H9 (cell line): Measurements from ENCODE around the gene LTBP4. TPM values are rescaled to one million over a fixed set of nuclear protein-coding genes. Genes with fewer than 3 reads are reported as not detected.
A peak's percentile ranks its signal among the peaks of the same experiment; 100 is the strongest.

Experiments used
- DNase-seq: peaks from one replicate; pipeline ENCODE4 v3.0.0-alpha.2; 2017
- H2AFZ ChIP-seq: one replicate; pipeline ENCODE4 v1.6.1; 2013; ENCODE audit warnings: mild to moderate bottlenecking, low read length, control low read depth, moderate library complexity
- H2AK5ac ChIP-seq: 2 replicates; pipeline ENCODE4 v1.6.1; 2013; ENCODE audit warnings: low read length, control low read depth, mixed read lengths; ENCODE audit not compliant: insufficient read length
- H2BK120ac ChIP-seq: one replicate; pipeline ENCODE4 v1.6.1; 2013; ENCODE audit warnings: low read depth, mild to moderate bottlenecking, low read length, control low read depth, inconsistent platforms; ENCODE audit not compliant: poor library complexity, severe bottlenecking
- H2BK12ac ChIP-seq: 2 replicates; pipeline ENCODE4 v1.6.1; 2013; ENCODE audit warnings: low read length, control low read depth, mixed read lengths, low read depth; ENCODE audit not compliant: insufficient read length
- H2BK15ac ChIP-seq: 2 replicates; pipeline ENCODE4 v1.6.1; 2013; ENCODE audit warnings: low read depth, low read length, control low read depth
- H2BK20ac ChIP-seq: one replicate; pipeline ENCODE4 v1.6.1; 2013; ENCODE audit warnings: low read depth, mild to moderate bottlenecking, low read length, control low read depth, inconsistent platforms; ENCODE audit not compliant: poor library complexity, severe bottlenecking
- H2BK5ac ChIP-seq: 2 replicates; pipeline ENCODE4 v1.6.1; 2013; ENCODE audit warnings: low read length, control low read depth, mixed read lengths; ENCODE audit not compliant: insufficient read length
- H3K14ac ChIP-seq: 2 replicates; pipeline ENCODE4 v1.6.1; 2013; ENCODE audit warnings: low read length, control low read depth; ENCODE audit not compliant: insufficient read depth
- H3K18ac ChIP-seq: 2 replicates; pipeline ENCODE4 v1.6.1; 2013; ENCODE audit warnings: low read depth, mild to moderate bottlenecking, mixed read lengths, low read length, control low read depth; ENCODE audit not compliant: insufficient read length
- H3K23ac ChIP-seq: 2 replicates; pipeline ENCODE4 v1.6.1; 2013; ENCODE audit warnings: low read length, control low read depth, mixed read lengths, low read depth; ENCODE audit not compliant: insufficient read length
- H3K23me2 ChIP-seq: 2 replicates; pipeline ENCODE4 v1.6.1; 2013; ENCODE audit warnings: low read depth, mild to moderate bottlenecking, mixed read lengths, low read length, control low read depth; ENCODE audit not compliant: insufficient read length, poor library complexity, severe bottlenecking
- H3K27ac ChIP-seq: 2 replicates; pipeline ENCODE4 v1.5.1; 2013; ENCODE audit warnings: low read length, control low read depth, mixed read lengths, low read depth; ENCODE audit not compliant: insufficient read length
- H3K27me3 ChIP-seq: 2 replicates; pipeline ENCODE4 v1.6.1; 2013; ENCODE audit warnings: low read length, control low read depth, inconsistent platforms; ENCODE audit not compliant: insufficient read depth
- H3K4ac ChIP-seq: 2 replicates; pipeline ENCODE4 v1.6.1; 2013; ENCODE audit warnings: low read depth, mild to moderate bottlenecking, control low read depth, inconsistent platforms, low read length, moderate library complexity
- H3K4me1 ChIP-seq: 2 replicates; pipeline ENCODE4 v1.6.1; 2013; ENCODE audit warnings: low read length, control low read depth, inconsistent platforms; ENCODE audit not compliant: insufficient read depth
- H3K4me2 ChIP-seq: 2 replicates; pipeline ENCODE4 v1.6.1; 2013; ENCODE audit warnings: low read length, control low read depth, mixed read lengths; ENCODE audit not compliant: insufficient read length, insufficient read depth
- H3K56ac ChIP-seq: 2 replicates; pipeline ENCODE4 v1.6.1; 2013; ENCODE audit warnings: low read depth, mild to moderate bottlenecking, mixed read lengths, low read length, control low read depth; ENCODE audit not compliant: insufficient read length
- H3K79me1 ChIP-seq: 2 replicates; pipeline ENCODE4 v1.6.1; 2013; ENCODE audit warnings: low read depth, mild to moderate bottlenecking, moderate library complexity, low read length, control low read depth, inconsistent platforms; ENCODE audit not compliant: insufficient read depth, poor library complexity, severe bottlenecking
- H3K79me2 ChIP-seq: 2 replicates; pipeline ENCODE4 v1.6.1; 2013; ENCODE audit warnings: low read length, control low read depth, inconsistent platforms; ENCODE audit not compliant: insufficient read depth
- H3K9ac ChIP-seq: 2 replicates; pipeline ENCODE4 v1.6.1; 2013; ENCODE audit warnings: low read length, control low read depth, mixed read lengths; ENCODE audit not compliant: insufficient read length; ENCODE audit errors: extremely low read depth
- H3K9me3 ChIP-seq: one replicate; pipeline ENCODE4 v1.6.1; 2013; ENCODE audit warnings: low read depth, low read length, inconsistent platforms; ENCODE audit not compliant: control insufficient read depth
- H3T11ph ChIP-seq: one replicate; pipeline ENCODE4 v1.6.1; 2013; ENCODE audit warnings: mild to moderate bottlenecking, low read length, control low read depth, inconsistent platforms
- H4K20me1 ChIP-seq: one replicate; pipeline ENCODE4 v1.6.1; 2013; ENCODE audit not compliant: control insufficient read depth, insufficient read length, insufficient read depth
- H4K5ac ChIP-seq: 2 replicates; pipeline ENCODE4 v1.6.1; 2013; ENCODE audit warnings: low read depth, mild to moderate bottlenecking, mixed read lengths, low read length, control low read depth; ENCODE audit not compliant: insufficient read length
- H4K8ac ChIP-seq: replicated peaks from 2 replicates; pipeline ENCODE4 v1.6.1; 2013; ENCODE audit warnings: low read length, control low read depth, mixed read lengths, low read depth; ENCODE audit not compliant: insufficient read length
- H4K91ac ChIP-seq: 2 replicates; pipeline ENCODE4 v1.6.1; 2013; ENCODE audit warnings: low read depth, mild to moderate bottlenecking, moderate library complexity, mixed read lengths, low read length, control low read depth; ENCODE audit not compliant: insufficient read length
- H3K27ac Mint-ChIP-seq, 3 experiments: 2 replicates in 2 of 3; 3 replicates in 1 of 3; pipeline ENCODE4 v1.8.0; 2020 to 2021; ENCODE audit warnings: mixed read lengths in 3 of 3, mild to moderate bottlenecking in 1 of 3, moderate library complexity in 1 of 3
- H3K27me3 Mint-ChIP-seq: 2 replicates; pipeline ENCODE4 v1.8.0; 2021; ENCODE audit warnings: low read depth, mild to moderate bottlenecking, moderate library complexity, mixed read lengths
- H3K36me3 Mint-ChIP-seq, 3 experiments: 2 replicates in 2 of 3; 3 replicates in 1 of 3; pipeline ENCODE4 v1.8.0; 2020 to 2021; ENCODE audit warnings: low read depth in 3 of 3, mixed read lengths in 3 of 3; ENCODE audit not compliant: insufficient read depth in 1 of 3
- H3K4me1 Mint-ChIP-seq, 2 experiments: 2 replicates each; pipeline ENCODE4 v1.8.0; 2020; ENCODE audit warnings: mixed read lengths in 2 of 2
- H3K4me3 Mint-ChIP-seq, 2 experiments: 2 replicates in 1 of 2; 3 replicates in 1 of 2; pipeline ENCODE4 v1.8.0; 2020 to 2021; ENCODE audit warnings: mild to moderate bottlenecking in 2 of 2, mixed read lengths in 2 of 2, moderate library complexity in 1 of 2
- H3K9me3 Mint-ChIP-seq, 2 experiments: 2 replicates in 1 of 2; 3 replicates in 1 of 2; pipeline ENCODE4 v1.8.0; 2020; ENCODE audit warnings: mild to moderate bottlenecking in 2 of 2, mixed read lengths in 2 of 2, moderate library complexity in 1 of 2
- CTCF ChIP-seq: fragments of 200-600 bp; sonication (generic); conservative IDR thresholded peaks from 3 replicates; pipeline ENCODE4 v1.8.0; 2021; ENCODE audit warnings: antibody characterized with exemption, mild to moderate bottlenecking
- WGBS: extraction: QIAGEN DNeasy Blood & Tissue Kit; methylation state at CpG from one replicate; pipeline ENCODE4 v1.1.7; 2013; ENCODE audit warnings: missing lambda C conversion rate, low lambda C conversion rate, mixed read lengths; ENCODE audit not compliant: insufficient read length; ENCODE audit errors: extremely low coverage; 5-methylcytosine and 5-hydroxymethylcytosine counted together
- total RNA-seq: library from RNA; stranded (reverse); gene quantifications from 2 replicates; pipeline ENCODE4 v1.2.1, GENCODE V29; 2021

Gene LTBP4
- total RNA-seq, 1 experiment from 2014 or later = 129 TPM

- peaks cover 52% of the 10 kb centered on the region for H3K27me3 Mint-ChIP-seq
- H3K9ac ChIP-seq = no peak overlapping the region
Observed at GRCh38 chr19:40596608-40597328, 4.4 kb upstream of the LTBP4 start.

More at GRCh38 chr19:40596608-40597328, 4.4 kb upstream of the LTBP4 start:
- no peak overlapping the region for H3K27ac Mint-ChIP-seq
- peak overlapping the region; percentile 69 for H3K4me2 ChIP-seq
- H3K9me3 Mint-ChIP-seq = no peaks in the 10 kb centered on the region
- peaks cover 3% of the 10 kb centered on the region; the same call in 1 of the 2 replicates for H3K4me1 ChIP-seq
- no peak for TF ChIP-seq CTCF
- no peak overlapping the region for H4K8ac ChIP-seq
- H4K91ac ChIP-seq = no peak overlapping the region
- no peak overlapping the region for H3K4ac ChIP-seq
- no peak overlapping the region for H3K27ac ChIP-seq
- WGBS = no CpG with 5 or more reads among the region's 53 CpGs
- H2BK120ac ChIP-seq = no peak overlapping the region
- H3K79me1 ChIP-seq = no peaks in the 10 kb centered on the region
- H3K18ac ChIP-seq = no peak overlapping the region
- peaks cover 17% of the 10 kb centered on the region for H3K23me2 ChIP-seq
- no peak overlapping the region for H2AK5ac ChIP-seq
- peaks cover 9% of the 10 kb centered on the region; the same call in 1 of the 2 replicates for H3K27me3 ChIP-seq
- no peak overlapping the region for H2BK15ac ChIP-seq
- H4K20me1 ChIP-seq = no peaks in the 10 kb centered on the region
- H3K36me3 Mint-ChIP-seq = peaks cover 0 to 5% (median 3%) of the 10 kb centered on the region in 3 experiments; a peak in 3 of 7 replicates
- H2BK5ac ChIP-seq = no peak overlapping the region
- no peaks in the 10 kb centered on the region for H3K9me3 ChIP-seq
- no peak overlapping the region for H3T11ph ChIP-seq
- H3K4me1 Mint-ChIP-seq = peaks cover 28 to 49% of the 10 kb centered on the region in 2 experiments
- no peak overlapping the region for H3K14ac ChIP-seq
- no peak overlapping the region for H2BK20ac ChIP-seq
- no peak overlapping the region for H4K5ac ChIP-seq
- H3K56ac ChIP-seq = no peak overlapping the region
- peak overlapping the region; percentile 65 to 91 for H3K4me3 Mint-ChIP-seq
- H3K23ac ChIP-seq = no peak overlapping the region
- H2BK12ac ChIP-seq = no peak overlapping the region
- H3K79me2 ChIP-seq = no peaks in the 10 kb centered on the region
- peak; percentile 89 for DNase-seq
- H2AFZ ChIP-seq = no peak overlapping the region
